IPS-18c (cell line): Measurements from ENCODE around the gene ZNF667.
A peak's percentile ranks its signal among the peaks of the same experiment; 100 is the strongest.

Experiments
- H3K4me3 ChIP-seq: 2 replicates; pipeline ENCODE4 v1.7.0; 2013; ENCODE audit warnings: low read depth, mild to moderate bottlenecking, low read length, moderate library complexity; ENCODE audit not compliant: insufficient read depth
- H3K9me3 ChIP-seq: one replicate; pipeline ENCODE4 v1.6.1; 2013; ENCODE audit warnings: mild to moderate bottlenecking, low read length, moderate library complexity; ENCODE audit not compliant: control insufficient read depth, insufficient read depth

ZNF667 gene

GRCh38 chr19:56476651-56477428 is at the start of gene ZNF667:
Gene ZNF667 (minus strand): TSS chr19:56477345. CDS start chr19:56462370, 14,975 bp downstream.
- H3K9me3 ChIP-seq = no peaks in the 10 kb centered on the region
- H3K4me3 ChIP-seq = peak within 1 kb of the TSS; percentile 96

GRCh38 chr19:56525214-56525860 is 48.2 kb upstream of the ZNF667 start:
- Histone ChIP-seq H3K9me3 (peaks cover 21% of the 10 kb centered on the region), H3K4me3 (no peak overlapping the region)

GRCh38 chr19:56508290-56508778 is 31.2 kb upstream of the ZNF667 start:
- peak overlapping the region; percentile 84 for H3K4me3 ChIP-seq
- no peaks in the 10 kb centered on the region for H3K9me3 ChIP-seq

- Histone ChIP-seq H3K4me3 (peak within 1 kb of the TSS; percentile 84), H3K9me3 (no peaks in the 10 kb centered on the region)
These were observed 30.5 kb upstream of the ZNF667 start, which contains the start of gene ZNF471 for GRCh38 chr19:56507446-56508289. Gene ZNF471 (plus strand): TSS chr19:56507855. CDS start chr19:56511572, 3,717 bp downstream.

GRCh38 chr19:56504581-56504980 is 27.4 kb upstream of the ZNF667 start:
- H3K4me3 ChIP-seq = no peak overlapping the region
- peaks cover 2% of the 10 kb centered on the region for H3K9me3 ChIP-seq

GRCh38 chr19:56491399-56491798 is 14.3 kb upstream of the ZNF667 start:
- Histone ChIP-seq H3K9me3 (peaks cover 2% of the 10 kb centered on the region), H3K4me3 (no peak overlapping the region)

- H3K4me3 ChIP-seq = peak overlapping the region; percentile 96
- H3K9me3 ChIP-seq = no peaks in the 10 kb centered on the region
These were observed 539 bp upstream of the ZNF667 start for GRCh38 chr19:56477429-56478338.

- Histone ChIP-seq H3K4me3 (no peak overlapping the region; the same call in 1 of the 2 replicates), H3K9me3 (no peaks in the 10 kb centered on the region)
These were observed 1.1 kb downstream of the ZNF667 start for GRCh38 chr19:56476093-56476492.

- no peaks in the 10 kb centered on the region for H3K9me3 ChIP-seq
These were observed 2.8 kb downstream of the ZNF667 start for GRCh38 chr19:56474308-56474707.

GRCh38 chr19:56441206-56441792 is 35.8 kb downstream of the ZNF667 start:
- Histone ChIP-seq H3K4me3 (no peak overlapping the region), H3K9me3 (no peaks in the 10 kb centered on the region)

More at GRCh38 chr19:56474308-56474707, 2.8 kb downstream of the ZNF667 start:
- H3K4me3 ChIP-seq = no peak overlapping the region

- no peak overlapping the region for H3K4me3 ChIP-seq
- H3K9me3 ChIP-seq = peaks cover 13% of the 10 kb centered on the region
These were observed 53.2 kb downstream of the ZNF667 start for GRCh38 chr19:56423985-56424353.

- Histone ChIP-seq H3K9me3 (peaks cover 13% of the 10 kb centered on the region), H3K4me3 (no peak overlapping the region)
These were observed 53.7 kb downstream of the ZNF667 start for GRCh38 chr19:56423276-56423984.

GRCh38 chr19:56405062-56405461 is 72.1 kb downstream of the ZNF667 start:
- Histone ChIP-seq H3K4me3 (no peak overlapping the region), H3K9me3 (peaks cover 5% of the 10 kb centered on the region)

- Histone ChIP-seq H3K9me3 (peaks cover 5% of the 10 kb centered on the region), H3K4me3 (peak overlapping the region; percentile 93)
These were observed 72.5 kb downstream of the ZNF667 start for GRCh38 chr19:56404705-56405056.

- Histone ChIP-seq H3K9me3 (peaks cover 5% of the 10 kb centered on the region), H3K4me3 (peak within 1 kb of the TSS; percentile 93)
These were observed 73.1 kb downstream of the ZNF667 start, which contains the start of gene ZNF583 for GRCh38 chr19:56403764-56404704. Gene ZNF583 (plus strand): TSS chr19:56404332. CDS start chr19:56407115, 2,783 bp downstream.
